T-cell (primary cell): Measurements from ENCODE around the gene REV1. TPM values are rescaled to one million over a fixed set of nuclear protein-coding genes. Genes with fewer than 3 reads are reported as not detected.

Source experiments
- ATAC-seq, 4 experiments: fragments of 200-7000 bp in 3 of 4; fragments of 150-1000 bp in 1 of 4; cut with Tn5 transposase; replicated peaks in 1 of 4; 1 replicate in 3 of 4; 2 replicates in 1 of 4; pipeline ENCODE4 v1.10.0; 2021; ENCODE audit warnings: moderate library complexity in 3 of 4, mild to moderate bottlenecking in 2 of 4, moderate number of reproducible peaks in 1 of 4
- CTCF ChIA-PET, 2 donors: fragments of 300-600 bp; sonication (Branson Sonifier 250); formaldehyde crosslinking; loops; one replicate each; lab custom pipeline; 2022; ENCODE audit warnings: antibody characterized with exemption in 2 of 2; lab: Charles Lee
- POLR2A ChIA-PET, 2 donors: fragments of 300-600 bp; sonication (Branson Sonifier 250); formaldehyde crosslinking; loops; one replicate each; lab custom pipeline; 2022; ENCODE audit warnings: antibody characterized with exemption in 2 of 2; lab: Charles Lee
- DNase-seq, 35 experiments: peaks; one replicate each; pipeline versions ENCODE4 v3.0.0 to v3.0.0-alpha.2; 2013 to 2023
- H3K27ac ChIP-seq: one replicate; pipeline ENCODE4 v1.5.1; 2013; ENCODE audit warnings: low read length
- H3K27me3 ChIP-seq, 2 experiments: replicated peaks in 1 of 2; 1 replicate in 1 of 2; 2 replicates in 1 of 2; pipeline versions ENCODE4 v1.6.1 to v1.7.0; 2013; ENCODE audit warnings: low read length in 1 of 2, mixed read lengths in 1 of 2; ENCODE audit not compliant: control insufficient read depth in 2 of 2, insufficient read depth in 2 of 2; ENCODE audit errors: extremely low read depth in 1 of 2
- H3K36me3 ChIP-seq, 2 donors: 1 replicate in 1 of 2; 2 replicates in 1 of 2; pipeline versions ENCODE4 v1.6.1 to v1.7.0; 2013; ENCODE audit warnings: low read length in 1 of 2; ENCODE audit not compliant: control insufficient read depth in 2 of 2, insufficient read depth in 1 of 2; ENCODE audit errors: extremely low read depth in 1 of 2
- H3K4me1 ChIP-seq, 2 experiments: 1 replicate in 1 of 2; 2 replicates in 1 of 2; pipeline versions ENCODE4 v1.6.1 to v1.7.0; 2013; ENCODE audit warnings: low read length in 2 of 2, mixed read lengths in 1 of 2; ENCODE audit not compliant: insufficient read depth in 2 of 2, control insufficient read depth in 1 of 2; ENCODE audit errors: extremely low read depth in 1 of 2
- H3K4me3 ChIP-seq, 2 donors: 1 replicate in 1 of 2; 2 replicates in 1 of 2; pipeline versions ENCODE4 v1.5.1 to v1.7.0; 2013; ENCODE audit warnings: mild to moderate bottlenecking in 2 of 2, low read length in 1 of 2, moderate library complexity in 1 of 2; ENCODE audit not compliant: control insufficient read depth in 1 of 2; ENCODE audit errors: extremely low read depth in 1 of 2
- H3K9me3 ChIP-seq: 2 replicates; pipeline ENCODE4 v1.7.0; 2013
- H3K27ac Mint-ChIP-seq, 2 donors: one replicate each; pipeline ENCODE4 v1.8.0; 2020 to 2021; ENCODE audit warnings: mild to moderate bottlenecking in 2 of 2, mixed read lengths in 2 of 2
- H3K27me3 Mint-ChIP-seq, 2 donors: one replicate each; pipeline ENCODE4 v1.8.0; 2021 to 2022; ENCODE audit warnings: mixed read lengths in 2 of 2
- H3K36me3 Mint-ChIP-seq: one replicate; pipeline ENCODE4 v1.8.0; 2021; ENCODE audit warnings: mixed read lengths
- H3K4me1 Mint-ChIP-seq, 3 donors: one replicate each; pipeline ENCODE4 v1.8.0; 2020 to 2022; ENCODE audit warnings: mixed read lengths in 3 of 3, mild to moderate bottlenecking in 1 of 3
- H3K4me3 Mint-ChIP-seq, 3 donors: one replicate each; pipeline ENCODE4 v1.8.0; 2020 to 2022; ENCODE audit warnings: mild to moderate bottlenecking in 3 of 3, mixed read lengths in 3 of 3, moderate library complexity in 3 of 3
- H3K9me3 Mint-ChIP-seq, 3 donors: one replicate each; pipeline ENCODE4 v1.8.0; 2020 to 2022; ENCODE audit warnings: mixed read lengths in 3 of 3
- WGBS: methylation state at CpG from one replicate; pipeline ENCODE4 v1.1.5; 2013; ENCODE audit warnings: missing lambda C conversion rate; ENCODE audit not compliant: insufficient coverage; 5-methylcytosine and 5-hydroxymethylcytosine counted together
- total RNA-seq, 35 experiments: library from RNA in 6 of 35; stranded (reverse) in 6 of 35; fragments of 120-200 nt in 1 of 35; gene quantifications; one replicate each; pipeline versions ENCODE4 v1.2.1 to v1.2.4 and lab custom pipeline; 2013 to 2026

Gene REV1
- total RNA-seq, 5 donors from 2014 or later (not counting 1 experiment from before 2014, with no cell fraction given): 48.0 to 59.9 (median 50.3) TPM

GRCh38 chr2:99422599-99422998 is 67.2 kb downstream of the REV1 start:
- H3K9me3 Mint-ChIP-seq: no peaks in the 10 kb centered on the region
- H3K27me3 Mint-ChIP-seq: no peaks in the 10 kb centered on the region
- Histone ChIP-seq H3K9me3 (no peaks in the 10 kb centered on the region), H3K36me3 (peaks cover 3 to 72% of the 10 kb centered on the region in 2 donors), H3K27ac (no peak overlapping the region), H3K27me3 (no peaks in the 10 kb centered on the region), H3K4me3 (no peak overlapping the region), H3K4me1 (no peaks in the 10 kb centered on the region)
- no peak for ATAC-seq
- CTCF ChIA-PET: no interaction called here
- no peaks in the 10 kb centered on the region for H3K4me1 Mint-ChIP-seq
- DNase-seq: no peak
- peaks cover 57% of the 10 kb centered on the region for H3K36me3 Mint-ChIP-seq
- POLR2A ChIA-PET: interaction anchor here in 1 of 2 donors (0.5 kb wide), 1 partner anchor 12 kb away, joined by 3 read pairs; no protein-coding TSS in a partner anchor
- no peak overlapping the region for H3K4me3 Mint-ChIP-seq
- no peak overlapping the region for H3K27ac Mint-ChIP-seq
- WGBS: no CpG with 5 or more reads among the region's 3 CpGs

GRCh38 chr2:99421469-99421868 is 68.3 kb downstream of the REV1 start:
- no peaks in the 10 kb centered on the region for H3K9me3 ChIP-seq
- peaks cover 9 to 73% of the 10 kb centered on the region in 2 donors for H3K36me3 ChIP-seq
- H3K27ac ChIP-seq: no peak overlapping the region
- no CpG with 5 or more reads among the region's 5 CpGs for WGBS
- Mint-ChIP-seq H3K27ac (no peak overlapping the region), H3K4me3 (no peak overlapping the region), H3K4me1 (no peaks in the 10 kb centered on the region), H3K9me3 (no peaks in the 10 kb centered on the region), H3K27me3 (no peaks in the 10 kb centered on the region), H3K36me3 (peaks cover 58% of the 10 kb centered on the region)
- ChIA-PET POLR2A (no interaction called here), CTCF (no interaction called here)
- DNase-seq (no peak), ATAC-seq (no peak)
- no peak overlapping the region for H3K4me3 ChIP-seq
- H3K4me1 ChIP-seq: no peaks in the 10 kb centered on the region
- no peaks in the 10 kb centered on the region for H3K27me3 ChIP-seq

- Mint-ChIP-seq H3K27ac (peak overlapping the region; percentile 12 to 72), H3K36me3 (peaks cover 60% of the 10 kb centered on the region), H3K4me1 (no peaks in the 10 kb centered on the region), H3K9me3 (no peaks in the 10 kb centered on the region), H3K27me3 (no peaks in the 10 kb centered on the region), H3K4me3 (no peak overlapping the region)
- ATAC-seq (no peak), DNase-seq (no peak)
- ChIA-PET CTCF (interaction anchor here in 1 of 2 donors (0.5 kb wide), 1 partner anchor 55 kb away, joined by 3 read pairs; no protein-coding TSS in a partner anchor), POLR2A (interaction anchor here in 1 of 2 donors (0.7 kb wide), 1 partner anchor 15 kb away, joined by 3 read pairs; no protein-coding TSS in a partner anchor)
- H3K27ac ChIP-seq: no peak overlapping the region
- peaks cover 9 to 72% of the 10 kb centered on the region in 2 donors for H3K36me3 ChIP-seq
- no peaks in the 10 kb centered on the region for H3K27me3 ChIP-seq
- 82% methylated on average over 1 of the region's 5 CpGs for WGBS
- no peaks in the 10 kb centered on the region for H3K9me3 ChIP-seq
- no peaks in the 10 kb centered on the region for H3K4me1 ChIP-seq
- H3K4me3 ChIP-seq: no peak overlapping the region
Measured at GRCh38 chr2:99420751-99421299, 69.0 kb downstream of the REV1 start.

- H3K27me3 ChIP-seq: no peaks in the 10 kb centered on the region
- DNase-seq (no peak), ATAC-seq (no peak)
- no peaks in the 10 kb centered on the region for H3K4me1 ChIP-seq
- peaks cover 65% of the 10 kb centered on the region for H3K36me3 Mint-ChIP-seq
- no peaks in the 10 kb centered on the region for H3K4me1 Mint-ChIP-seq
- no peak overlapping the region for H3K4me3 ChIP-seq
- CTCF ChIA-PET: no interaction called here
- POLR2A ChIA-PET: interaction anchor here in 1 of 2 donors (0.7 kb wide), 1 partner anchor 16 kb away, joined by 3 read pairs; no protein-coding TSS in a partner anchor
- WGBS: no CpG with 5 or more reads among the region's 1 CpG
- no peak overlapping the region for H3K27ac Mint-ChIP-seq
- H3K4me3 Mint-ChIP-seq: no peak overlapping the region
- H3K9me3 ChIP-seq: no peaks in the 10 kb centered on the region
- peaks cover 9 to 78% of the 10 kb centered on the region in 2 donors for H3K36me3 ChIP-seq
- H3K27me3 Mint-ChIP-seq: no peaks in the 10 kb centered on the region
- no peak overlapping the region for H3K27ac ChIP-seq
- H3K9me3 Mint-ChIP-seq: no peaks in the 10 kb centered on the region
Measured at GRCh38 chr2:99420031-99420430, 69.8 kb downstream of the REV1 start.

GRCh38 chr2:99417396-99417795 is 72.4 kb downstream of the REV1 start:
- no peaks in the 10 kb centered on the region for H3K27me3 ChIP-seq
- H3K27me3 Mint-ChIP-seq: no peaks in the 10 kb centered on the region
- POLR2A ChIA-PET: interaction anchor here (0.6 to 0.7 kb wide), 3 partner anchors 9 to 68 kb away, joined by 4 to 8 read pairs (median 5); no protein-coding TSS in a partner anchor
- peak overlapping the region; percentile 28 to 36 for H3K27ac Mint-ChIP-seq
- ATAC-seq (no peak), DNase-seq (no peak)
- peaks cover 63% of the 10 kb centered on the region for H3K36me3 Mint-ChIP-seq
- H3K9me3 ChIP-seq: no peaks in the 10 kb centered on the region
- no CpG with 5 or more reads among the region's 3 CpGs for WGBS
- no peak overlapping the region for H3K4me3 ChIP-seq
- no peaks in the 10 kb centered on the region for H3K4me1 Mint-ChIP-seq
- no peak overlapping the region for H3K4me3 Mint-ChIP-seq
- H3K4me1 ChIP-seq: no peaks in the 10 kb centered on the region
- H3K9me3 Mint-ChIP-seq: no peaks in the 10 kb centered on the region
- CTCF ChIA-PET: interaction anchor here in 1 of 2 donors (0.7 kb wide), 1 partner anchor 50 kb away, joined by 3 read pairs; no protein-coding TSS in a partner anchor
- H3K36me3 ChIP-seq: peaks cover 12 to 81% of the 10 kb centered on the region in 2 donors
- H3K27ac ChIP-seq: no peak overlapping the region

DNA sequence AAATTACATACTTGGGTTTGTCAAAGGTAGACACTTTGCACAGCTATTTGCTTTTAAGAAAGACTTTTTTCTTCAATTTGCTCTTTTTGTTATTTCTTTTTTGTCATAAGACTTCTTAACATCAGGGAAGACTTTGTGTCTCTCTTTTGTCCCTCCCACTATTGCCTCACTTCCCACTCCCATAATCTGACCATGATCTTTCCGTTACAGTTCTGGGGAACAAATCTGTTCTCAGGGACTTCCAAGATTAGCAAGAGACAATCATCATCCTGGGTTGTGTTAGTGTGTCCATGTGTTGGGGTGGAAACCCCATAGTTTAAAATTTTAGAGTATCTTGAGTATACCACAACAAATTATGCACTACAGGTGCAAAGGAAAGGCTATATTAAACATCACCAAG is 75.3 kb downstream of the REV1 start:
- no peaks in the 10 kb centered on the region for H3K27me3 ChIP-seq
- no peaks in the 10 kb centered on the region for H3K9me3 ChIP-seq
- peaks cover 23 to 72% of the 10 kb centered on the region in 2 donors for H3K36me3 ChIP-seq
- ATAC-seq: no peak
- Mint-ChIP-seq H3K36me3 (peaks cover 52% of the 10 kb centered on the region), H3K27ac (no peak overlapping the region), H3K4me3 (no peak overlapping the region), H3K27me3 (no peaks in the 10 kb centered on the region), H3K4me1 (no peaks in the 10 kb centered on the region), H3K9me3 (no peaks in the 10 kb centered on the region)
- H3K4me1 ChIP-seq: no peaks in the 10 kb centered on the region
- no CpG with 5 or more reads among the region's 1 CpG for WGBS
- no peak for DNase-seq
- ChIA-PET POLR2A (no interaction called here), CTCF (no interaction called here)
- no peak overlapping the region for H3K4me3 ChIP-seq
- no peak overlapping the region for H3K27ac ChIP-seq
